GM19467 (cell line): ENCODE data around the gene CCR3.
"Not testable (repeated sequence)": the region's sequence is repeated elsewhere in the genome, so short reads cannot be mapped to it uniquely, and the experiment has no call there.

Source experiments
- ATAC-seq: cut with Tn5 transposase; IDR thresholded peaks from one replicate; pipeline ENCODE4 v1.9.1; 2021; ENCODE audit warnings: mild to moderate bottlenecking, moderate library complexity; ENCODE audit not compliant: unreplicated experiment

The CCR3 gene

GRCh38 chr3:46242120-46242519, at the start of gene CCR3:
Gene CCR3, plus strand, starts transcription at chr3:46242460. Its CDS starts 22,699 bp downstream, at chr3:46265159.
- no peak for ATAC-seq

DNA sequence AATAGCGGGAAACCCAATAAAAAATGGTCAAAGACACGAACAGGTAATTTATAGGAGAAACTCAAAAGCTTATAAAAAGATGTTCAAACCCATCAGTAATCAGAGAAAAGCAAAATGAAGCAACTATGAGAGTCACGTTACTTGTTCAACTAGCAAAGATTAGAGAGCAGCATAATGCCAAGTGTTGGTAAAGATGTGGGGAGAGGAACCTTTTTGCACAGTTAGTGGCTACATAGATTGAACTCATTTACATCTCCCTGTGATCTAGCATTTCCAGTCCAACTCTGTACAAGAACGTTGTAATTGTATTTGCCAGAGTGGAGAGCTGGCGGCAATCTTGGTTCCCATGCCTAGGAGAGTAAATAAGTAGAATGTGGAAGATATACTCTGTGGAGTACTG, 49.3 kb upstream of the CCR3 start:
- ATAC-seq = no peak

GRCh38 chr3:46193436-46193835, 48.8 kb upstream of the CCR3 start:
- no peak for ATAC-seq

DNA sequence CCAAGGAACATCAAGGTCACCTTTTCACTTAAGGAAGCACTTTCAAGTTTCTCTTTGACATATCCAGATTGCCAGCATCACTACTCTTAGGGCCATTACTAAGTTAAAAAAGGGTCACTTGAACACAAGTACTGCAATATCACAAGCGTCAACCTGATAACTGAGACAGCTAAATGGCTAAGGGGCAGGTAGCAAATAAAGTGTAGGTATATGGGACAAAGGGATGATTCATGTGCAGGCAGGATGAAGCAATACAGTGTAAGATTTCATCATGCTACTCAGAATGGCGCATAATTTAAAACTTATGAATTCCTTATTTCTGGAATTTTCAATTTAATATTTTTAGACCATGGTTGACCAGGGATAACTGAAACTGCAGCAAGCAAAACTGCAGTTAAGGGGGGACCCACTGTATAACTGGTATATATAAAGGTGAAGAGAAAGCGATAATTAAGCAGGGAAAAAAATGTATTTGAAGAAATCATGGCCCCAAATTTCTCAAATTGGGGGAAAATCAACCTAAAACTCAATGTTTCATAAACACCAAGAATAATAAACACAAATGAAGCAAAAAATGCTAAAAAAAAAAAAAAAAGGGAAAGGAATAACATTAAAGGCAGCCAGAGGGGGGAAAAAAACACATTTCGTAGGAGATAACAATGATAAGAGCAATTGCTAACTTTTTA, 47.2 kb upstream of the CCR3 start:
- ATAC-seq = no peak

GRCh38 chr3:46196261-46196957, 45.9 kb upstream of the CCR3 start:
- ATAC-seq = no peak

DNA sequence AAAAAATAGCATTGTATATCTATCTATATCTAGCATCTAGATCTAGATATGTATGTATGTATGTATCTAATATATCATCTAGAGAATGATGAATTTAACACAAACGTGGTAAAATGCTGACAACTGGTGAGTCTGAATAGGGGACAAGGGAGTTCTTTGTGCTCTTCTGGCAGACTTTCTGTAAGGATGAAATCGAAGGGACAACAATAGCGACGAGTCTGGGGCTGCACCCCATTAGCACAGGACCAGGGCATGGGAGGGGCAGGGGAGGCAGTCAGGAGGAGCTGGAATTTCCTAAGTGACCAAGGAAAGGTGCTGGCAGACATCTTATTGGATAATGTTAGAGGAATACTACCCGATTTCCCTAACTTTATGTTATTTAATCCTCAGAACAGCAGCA, 42.0 kb upstream of the CCR3 start:
- ATAC-seq = no peak

- ATAC-seq = no peak
Observed at GRCh38 chr3:46200790-46201189, 41.5 kb upstream of the CCR3 start.

DNA sequence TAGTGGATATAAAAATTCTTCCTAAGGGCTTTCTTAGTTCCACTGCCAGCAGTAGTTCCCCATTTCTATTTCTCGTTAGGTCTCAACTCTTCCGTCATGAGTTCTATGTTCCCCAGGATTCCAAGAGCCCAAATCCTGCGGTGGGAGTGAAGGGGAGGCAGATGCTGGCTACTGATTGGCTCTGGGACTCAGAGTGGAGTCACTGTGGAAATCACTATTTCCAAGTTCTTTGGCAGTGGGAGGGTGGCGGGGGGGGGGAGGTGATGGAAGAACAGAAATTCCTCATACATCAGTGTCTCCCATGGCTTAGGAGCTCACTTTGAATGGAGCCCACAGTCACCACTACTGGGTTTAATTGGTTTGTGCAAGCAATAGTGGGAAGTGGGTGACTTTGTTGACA, 39.7 kb upstream of the CCR3 start:
- ATAC-seq = no peak

DNA sequence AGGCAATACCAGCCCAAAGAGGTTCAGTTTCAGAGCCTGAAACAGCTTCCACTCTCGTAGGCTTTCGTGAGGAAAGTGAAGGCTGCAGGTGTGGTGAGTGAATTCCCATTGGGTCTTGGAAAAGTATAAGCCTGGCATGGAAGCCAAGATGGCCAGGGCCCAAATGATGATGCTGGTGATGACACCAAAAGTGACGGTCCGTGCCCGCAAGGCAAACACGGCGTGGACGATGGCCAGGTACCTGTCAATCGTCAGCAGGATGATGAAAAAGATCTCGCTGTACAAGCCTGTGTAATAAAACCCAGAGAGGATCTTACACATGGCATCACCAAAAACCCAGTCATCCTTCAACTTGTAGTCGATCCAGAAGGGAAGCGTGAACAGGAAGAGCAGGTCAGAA, 38.6 kb upstream of the CCR3 start:
- ATAC-seq = no peak

DNA sequence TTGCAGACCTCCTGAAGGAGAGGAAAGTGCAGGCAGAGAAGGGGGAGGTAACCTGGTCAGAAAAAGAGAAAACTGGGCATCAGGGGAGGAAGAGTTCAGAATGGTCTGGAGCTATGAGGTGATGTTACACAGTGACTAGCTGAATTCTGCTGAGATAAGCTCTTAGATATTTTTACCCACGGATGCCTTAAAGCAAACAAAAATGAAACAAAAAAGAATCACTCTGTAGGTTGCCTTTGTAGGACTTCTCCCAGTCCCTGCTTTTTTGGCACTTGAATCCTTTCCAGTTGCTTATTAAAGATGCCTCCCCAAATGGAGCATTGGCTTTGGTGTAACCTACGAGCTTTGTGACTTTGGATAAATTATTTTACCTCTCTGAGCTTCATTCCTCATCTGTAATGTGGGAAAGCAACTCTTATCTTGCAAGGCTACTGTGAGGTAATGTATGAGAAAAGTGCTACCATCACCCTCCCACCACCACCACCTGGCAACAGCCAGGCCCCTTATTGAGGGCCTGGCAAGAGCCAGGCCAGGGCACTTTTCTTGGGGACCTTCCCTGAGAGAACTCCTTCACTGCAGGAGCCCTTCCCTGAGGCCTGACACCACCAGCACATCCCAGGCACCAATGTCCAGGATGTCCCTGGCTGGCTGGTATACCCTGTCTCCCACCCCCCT, 36.8 kb upstream of the CCR3 start:
- no peak for ATAC-seq

DNA sequence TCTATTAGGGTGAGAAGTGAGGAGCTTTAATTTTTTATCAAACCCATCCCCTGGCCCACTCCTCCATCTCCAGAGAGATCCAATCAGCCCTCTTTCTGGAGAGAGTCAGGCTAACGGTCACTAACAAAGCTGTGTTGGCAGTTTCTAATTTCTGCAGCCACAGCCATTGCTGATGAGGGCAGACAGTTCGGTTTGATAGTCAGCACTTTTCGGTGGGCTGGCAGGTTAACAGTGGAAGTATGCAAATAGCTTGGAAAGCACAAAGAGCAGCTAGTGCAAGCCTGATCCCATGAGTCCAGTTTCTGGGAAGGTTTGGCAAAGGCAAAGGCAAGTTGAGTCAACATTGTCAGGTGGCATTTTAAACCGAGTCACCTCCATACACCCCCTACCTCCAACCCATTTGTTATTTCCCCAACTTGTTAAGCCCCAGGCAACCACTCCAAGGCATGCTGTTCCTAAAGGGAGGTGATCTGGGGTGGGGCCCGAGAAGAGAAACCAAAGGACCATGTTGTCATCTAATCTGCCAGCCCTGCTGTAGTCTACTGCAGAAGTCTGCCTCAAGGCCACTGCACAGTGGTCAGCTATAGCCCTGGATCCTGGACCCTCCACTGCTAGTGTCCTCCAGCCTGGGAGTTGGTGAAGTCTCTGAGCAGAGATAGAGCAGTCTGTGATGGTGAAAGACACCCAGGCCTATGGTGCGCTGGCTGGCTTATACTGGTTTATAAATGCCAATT, 35.8 kb upstream of the CCR3 start:
- ATAC-seq = no peak

DNA sequence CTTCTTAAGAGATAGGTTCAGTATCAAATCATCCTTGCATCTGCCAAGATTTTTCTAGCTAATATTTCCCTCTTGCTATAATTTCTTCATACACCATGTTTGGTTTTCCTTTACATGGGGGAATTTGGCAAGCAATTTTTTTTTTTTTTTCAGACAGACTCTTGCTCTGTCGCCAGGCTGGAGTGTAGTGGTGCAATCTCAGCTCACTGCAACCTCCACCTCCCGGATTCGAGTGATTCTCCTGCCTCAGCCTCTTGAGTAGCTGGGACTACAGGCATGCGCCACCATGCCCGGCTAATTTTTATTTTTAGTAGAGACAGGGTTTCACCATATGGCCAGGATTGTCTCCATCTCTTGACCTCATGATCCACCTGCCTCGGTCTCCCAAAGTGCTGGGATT, 34.7 kb upstream of the CCR3 start:
- not testable (repeated sequence) for ATAC-seq

- no peak for ATAC-seq
Observed at GRCh38 chr3:46208167-46208704, 34.0 kb upstream of the CCR3 start, which contains the start of gene CCR1. Gene CCR1, minus strand, starts transcription at chr3:46208313. Its CDS starts 4,000 bp downstream, at chr3:46204313.

DNA sequence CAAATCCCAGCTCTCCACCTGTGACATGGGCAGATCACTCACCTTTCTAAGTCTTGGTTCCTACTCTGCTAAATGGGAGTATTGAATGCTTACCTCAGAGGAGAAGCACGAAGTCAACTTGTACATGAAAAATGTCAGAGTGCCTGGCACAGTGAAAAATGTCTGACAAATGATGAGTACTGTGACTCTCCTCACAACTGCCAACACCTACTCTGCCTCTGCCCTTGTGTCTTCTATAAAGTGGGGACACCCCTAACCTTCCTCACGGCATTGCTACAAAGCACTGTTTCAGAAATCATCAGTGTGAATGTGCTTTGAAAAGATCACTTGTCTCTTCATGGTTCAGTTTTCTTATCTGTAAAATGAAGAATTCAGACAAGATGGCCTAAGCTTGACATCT, 33.2 kb upstream of the CCR3 start:
- no peak for ATAC-seq

DNA sequence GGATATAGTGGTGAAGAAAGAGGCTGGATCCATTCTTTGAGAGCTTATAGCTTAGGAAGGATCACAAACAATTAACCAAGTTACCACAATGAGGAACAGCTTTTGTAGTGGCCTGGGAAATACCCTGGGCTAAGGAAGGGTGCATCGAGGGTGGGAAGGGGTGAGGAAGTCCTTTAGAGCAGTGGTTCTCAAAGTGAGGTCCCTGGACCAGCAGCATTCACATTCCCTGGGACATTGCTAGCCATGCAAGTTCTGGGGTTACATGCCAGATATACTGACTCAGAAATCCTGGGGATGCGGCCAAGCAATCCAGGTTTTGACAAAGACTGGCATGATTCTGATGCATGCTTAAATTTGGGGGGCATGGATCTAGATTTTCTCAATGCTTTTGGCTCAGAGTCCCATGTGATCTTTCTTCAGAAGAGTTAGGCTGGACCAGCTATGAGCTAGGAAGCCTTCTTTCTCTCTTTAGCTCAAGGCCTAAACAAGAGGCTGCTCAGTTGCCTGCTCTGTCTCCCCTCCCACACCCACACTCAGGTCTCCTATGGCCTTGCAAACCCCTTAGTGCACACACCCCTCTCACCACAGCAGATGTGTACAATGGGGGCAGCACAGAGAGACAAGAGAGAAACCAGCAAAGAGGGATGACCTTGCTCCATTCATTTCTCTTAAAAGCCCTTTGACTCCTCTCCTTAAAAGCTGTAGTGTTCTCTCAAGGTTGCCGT, 32.4 kb upstream of the CCR3 start:
- ATAC-seq = no peak

GRCh38 chr3:46212101-46212500, 30.2 kb upstream of the CCR3 start:
- ATAC-seq = no peak

- ATAC-seq = no peak
Observed at GRCh38 chr3:46213201-46213600, 29.1 kb upstream of the CCR3 start.

- ATAC-seq = no peak
Observed at GRCh38 chr3:46214751-46215352, 27.4 kb upstream of the CCR3 start.

- ATAC-seq = no peak
Observed at GRCh38 chr3:46215810-46216414, 26.3 kb upstream of the CCR3 start.
